Lung (tissue), 12 donors: ENCODE data around the gene SLC25A20. TPM values are rescaled to one million over a fixed set of nuclear protein-coding genes. Genes with fewer than 3 reads are reported as not detected.

Source experiments
- ATAC-seq: fragments of 200-7000 bp; cut with Tn5 transposase; one replicate; pipeline ENCODE4 v1.9.1; 2020; ENCODE audit warnings: moderate number of reproducible peaks; ENCODE audit not compliant: insufficient read depth, low FRiP score
- DNase-seq, 3 donors: peaks; one replicate each; pipeline ENCODE4 v3.0.0-alpha.2; 2013 to 2017
- H3K27ac ChIP-seq, 2 donors: one replicate each; pipeline ENCODE4 v1.5.1; 2013; ENCODE audit warnings: mild to moderate bottlenecking in 2 of 2, moderate library complexity in 2 of 2, control low read depth in 1 of 2, inconsistent platforms in 1 of 2, low read depth in 1 of 2, low read length in 1 of 2
- H3K27me3 ChIP-seq, 3 donors: one replicate each; pipeline ENCODE4 v1.5.1; 2013; ENCODE audit warnings: low read length in 2 of 3; ENCODE audit not compliant: control insufficient read depth in 3 of 3, insufficient read depth in 3 of 3
- H3K36me3 ChIP-seq, 4 donors: one replicate each; pipeline ENCODE4 v1.5.1; 2013; ENCODE audit warnings: low read length in 4 of 4, mild to moderate bottlenecking in 1 of 4, moderate library complexity in 1 of 4; ENCODE audit not compliant: control insufficient read depth in 4 of 4, insufficient read depth in 4 of 4
- H3K4me1 ChIP-seq, 5 donors: one replicate each; pipeline ENCODE4 v1.5.1; 2013; ENCODE audit warnings: low read length in 5 of 5, mild to moderate bottlenecking in 2 of 5, moderate library complexity in 1 of 5; ENCODE audit not compliant: control insufficient read depth in 5 of 5, insufficient read depth in 5 of 5
- H3K4me3 ChIP-seq: one replicate; pipeline ENCODE4 v1.5.1; 2013; ENCODE audit warnings: mild to moderate bottlenecking, control low read depth, moderate library complexity
- H3K9ac ChIP-seq, 2 donors: one replicate each; pipeline ENCODE4 v1.5.1; 2013; ENCODE audit warnings: low read length in 2 of 2, control low read depth in 1 of 2; ENCODE audit not compliant: insufficient read depth in 1 of 2
- H3K9me3 ChIP-seq, 4 donors: one replicate each; pipeline ENCODE4 v1.5.1; 2013; ENCODE audit warnings: low read length in 3 of 4, mild to moderate bottlenecking in 1 of 4, moderate library complexity in 1 of 4; ENCODE audit not compliant: control insufficient read depth in 4 of 4, insufficient read depth in 3 of 4
- WGBS, 2 donors: extraction: QIAGEN DNeasy Blood & Tissue Kit; methylation state at CpG; one replicate each; pipeline ENCODE4 v1.1.7; 2013; 5-methylcytosine and 5-hydroxymethylcytosine counted together
- polyA plus RNA-seq, 2 donors: library from polyadenylated mRNA; stranded (reverse); fragments of 200-250 nt; gene quantifications; one replicate each; pipeline ENCODE4 v1.2.1, GENCODE V29; 2013
- total RNA-seq, 2 donors: library from RNA; depleted of rRNA in 1 of 2; stranded (reverse); fragments of >200 nt in 1 of 2; gene quantifications; one replicate each; pipeline ENCODE4 v1.2.1, GENCODE V29; 2014 to 2021
- TF ChIP-seq, protein P1 (sequence below): IDR thresholded peaks from 2 replicates; pipeline ENCODE4 v1.5.1; 2012; ENCODE audit warnings: mild to moderate bottlenecking; ENCODE audit errors: control extremely low read depth, extremely low read depth
- donor health status: control.
- donor health status: control.
- donor health status: Bipolar disorder and iron deficiency.
- donor health status: healthy.
- donor health status: DM: yes; HTN: yes; CAD: no.

The SLC25A20 gene
- total and polyA plus RNA-seq, 4 donors: 8.1 to 19.3 (median 14.6) TPM

DNA sequence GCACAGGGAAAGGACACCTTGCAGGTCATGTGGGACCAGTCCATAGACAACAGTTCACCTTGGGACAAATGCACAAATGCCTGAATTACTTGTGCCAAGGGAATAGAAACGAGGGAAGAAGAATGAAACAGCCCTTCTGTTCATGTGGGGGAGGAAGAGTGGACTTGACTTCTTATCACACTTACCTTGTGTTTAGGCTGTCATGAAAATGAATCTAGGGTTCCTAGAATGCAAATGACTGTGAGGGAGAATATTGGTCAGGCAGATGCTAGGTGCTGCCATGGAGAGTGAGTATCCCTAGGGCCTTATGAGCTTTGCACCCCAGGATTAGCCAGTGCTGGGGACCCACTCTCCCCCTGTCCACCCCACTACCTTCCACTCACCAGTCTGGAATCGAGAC lies 40.0 kb downstream of the SLC25A20 start:
- peaks cover 0 to 32% (median 7%) of the 10 kb centered on the region in 4 donors for H3K36me3 ChIP-seq
- H3K4me3 ChIP-seq: no peak overlapping the region
- TF ChIP-seq, protein P1, sequence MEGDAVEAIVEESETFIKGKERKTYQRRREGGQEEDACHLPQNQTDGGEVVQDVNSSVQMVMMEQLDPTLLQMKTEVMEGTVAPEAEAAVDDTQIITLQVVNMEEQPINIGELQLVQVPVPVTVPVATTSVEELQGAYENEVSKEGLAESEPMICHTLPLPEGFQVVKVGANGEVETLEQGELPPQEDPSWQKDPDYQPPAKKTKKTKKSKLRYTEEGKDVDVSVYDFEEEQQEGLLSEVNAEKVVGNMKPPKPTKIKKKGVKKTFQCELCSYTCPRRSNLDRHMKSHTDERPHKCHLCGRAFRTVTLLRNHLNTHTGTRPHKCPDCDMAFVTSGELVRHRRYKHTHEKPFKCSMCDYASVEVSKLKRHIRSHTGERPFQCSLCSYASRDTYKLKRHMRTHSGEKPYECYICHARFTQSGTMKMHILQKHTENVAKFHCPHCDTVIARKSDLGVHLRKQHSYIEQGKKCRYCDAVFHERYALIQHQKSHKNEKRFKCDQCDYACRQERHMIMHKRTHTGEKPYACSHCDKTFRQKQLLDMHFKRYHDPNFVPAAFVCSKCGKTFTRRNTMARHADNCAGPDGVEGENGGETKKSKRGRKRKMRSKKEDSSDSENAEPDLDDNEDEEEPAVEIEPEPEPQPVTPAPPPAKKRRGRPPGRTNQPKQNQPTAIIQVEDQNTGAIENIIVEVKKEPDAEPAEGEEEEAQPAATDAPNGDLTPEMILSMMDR: no peak

DNA sequence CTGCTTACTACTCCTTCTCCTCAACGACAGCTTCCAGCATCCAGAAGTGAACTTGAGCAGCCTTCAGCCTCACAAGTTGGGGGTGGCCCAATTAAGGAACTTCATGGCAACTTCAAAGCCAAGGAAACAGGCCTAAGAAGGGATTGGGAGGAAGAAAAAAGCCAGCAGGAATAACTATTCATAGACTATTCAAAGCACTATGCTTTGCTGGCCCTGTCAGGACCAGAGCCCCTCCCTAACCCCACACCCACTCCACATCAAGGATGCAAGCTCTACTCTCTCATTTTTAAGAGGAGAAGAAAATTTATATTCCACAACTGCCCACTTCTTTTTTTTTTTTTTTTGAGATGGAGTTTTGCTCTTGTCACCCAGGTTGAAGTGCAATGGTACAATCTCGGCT lies 41.0 kb downstream of the SLC25A20 start:
- 71 to 82% methylated on average over 2 of the region's 2 CpGs for WGBS, 2 donors
- peaks cover 0 to 31% (median 6%) of the 10 kb centered on the region in 4 donors for H3K36me3 ChIP-seq

More for the DNA sequence above, 40.0 kb downstream of the SLC25A20 start:
- Histone ChIP-seq H3K27me3 (no peaks in the 10 kb centered on the region), H3K9ac (no peak overlapping the region), H3K9me3 (no peaks in the 10 kb centered on the region), H3K27ac (no peak overlapping the region), H3K4me1 (no peaks in the 10 kb centered on the region)
- ATAC-seq (no peak), DNase-seq (no peak)
- WGBS, 2 donors: 84 to 95% methylated on average over 2 of the region's 2 CpGs

DNA sequence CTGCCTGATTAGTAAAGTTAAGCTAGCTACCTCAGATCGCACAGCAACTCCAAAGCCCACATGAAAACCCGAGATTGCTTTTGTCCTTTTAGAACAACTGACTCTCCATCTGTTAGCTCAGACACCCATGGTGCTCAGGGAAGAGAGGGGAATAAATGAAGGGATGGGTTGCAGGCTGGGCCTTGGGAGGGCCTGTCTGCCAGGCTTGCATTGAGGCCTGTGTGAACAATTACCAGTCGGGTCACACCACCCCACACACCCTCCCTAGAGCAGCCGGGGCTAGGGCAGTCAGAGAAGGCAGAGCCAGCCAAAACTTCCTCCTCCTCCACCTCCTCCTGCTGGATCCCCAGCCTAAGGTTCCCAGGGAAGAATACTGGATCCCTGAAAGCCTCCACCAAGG lies 42.2 kb downstream of the SLC25A20 start:
- TF ChIP-seq, protein P1: no peak
- Histone ChIP-seq H3K4me3 (no peak overlapping the region), H3K4me1 (no peaks in the 10 kb centered on the region), H3K27me3 (no peaks in the 10 kb centered on the region), H3K9ac (no peak overlapping the region), H3K9me3 (no peaks in the 10 kb centered on the region), H3K27ac (no peak overlapping the region), H3K36me3 (peaks cover 0 to 26% (median 2%) of the 10 kb centered on the region in 4 donors)
- 57 to 71% methylated on average over 4 of the region's 4 CpGs for WGBS, 2 donors
- ATAC-seq (no peak), DNase-seq (no peak)

More for the DNA sequence above, 41.0 kb downstream of the SLC25A20 start:
- TF ChIP-seq, protein P1: no peak
- no peak for ATAC-seq
- Histone ChIP-seq H3K9me3 (no peaks in the 10 kb centered on the region), H3K4me1 (no peaks in the 10 kb centered on the region), H3K9ac (no peak overlapping the region), H3K27me3 (no peaks in the 10 kb centered on the region), H3K27ac (no peak overlapping the region), H3K4me3 (no peak overlapping the region)
- DNase-seq: no peak
